H1 (cell line): ENCODE measurements around the gene RRAS2.

Experiments
- CREB1 ChIP-seq: IDR thresholded peaks from 2 replicates; pipeline ENCODE4 v1.6.1; 2012; ENCODE audit warnings: inconsistent platforms
- HDAC2 ChIP-seq, 2 experiments: fragments of 300-600 bp in 1 of 2; sonication (generic) in 1 of 2; IDR thresholded peaks; 2 replicates each; pipeline ENCODE4 v1.6.1; 2011 to 2012; ENCODE audit warnings: low read depth in 2 of 2, low read length in 2 of 2, mild to moderate bottlenecking in 2 of 2, moderate library complexity in 2 of 2, borderline replicate concordance in 1 of 2, inconsistent platforms in 1 of 2
- MAFK ChIP-seq: IDR thresholded peaks from 2 replicates; pipeline ENCODE4 v1.6.1; 2012; ENCODE audit warnings: low read depth, mild to moderate bottlenecking, improper control_type of control experiment, low read length
- POLR2A ChIP-seq, 2 experiments: IDR thresholded peaks; 1 replicate in 1 of 2; 2 replicates in 1 of 2; pipeline ENCODE4 v1.6.1; 2011; ENCODE audit warnings: low read depth in 2 of 2, low read length in 2 of 2, mild to moderate bottlenecking in 2 of 2; ENCODE audit errors: control extremely low read depth in 1 of 2
- ZNF274 ChIP-seq: IDR thresholded peaks from 2 replicates; pipeline ENCODE4 v1.7.0; 2012; ENCODE audit warnings: low read length, borderline replicate concordance; ENCODE audit errors: extremely low read depth
- TF ChIP-seq, protein P1 (sequence below), 3 experiments: IDR thresholded peaks; 1 replicate in 2 of 3; 2 replicates in 1 of 3; pipeline versions ENCODE4 v1.5.1 to v1.6.1; 2011; ENCODE audit warnings: low read length in 3 of 3, mild to moderate bottlenecking in 3 of 3, inconsistent platforms in 2 of 3, low read depth in 1 of 3, moderate library complexity in 1 of 3; ENCODE audit not compliant: insufficient read depth in 1 of 3; ENCODE audit errors: control extremely low read depth in 1 of 3

GRCh38 chr11:14371249-14371648 lies 12.3 kb upstream of the RRAS2 start:
- TF ChIP-seq MAFK (no peak), CREB1 (no peak), HDAC2 (IDR thresholded peaks at IDR 0.05; ENCODE audit: borderline replicate concordance in 1 of 2, low read depth in 2 of 2, low read length in 2 of 2) (no peak), ZNF274 (no peak), POLR2A (IDR thresholded peaks at IDR 0.05; ENCODE audit: control extremely low read depth in 1 of 2, low read depth in 2 of 2, low read length in 2 of 2) (no peak)
- TF ChIP-seq, protein P1, sequence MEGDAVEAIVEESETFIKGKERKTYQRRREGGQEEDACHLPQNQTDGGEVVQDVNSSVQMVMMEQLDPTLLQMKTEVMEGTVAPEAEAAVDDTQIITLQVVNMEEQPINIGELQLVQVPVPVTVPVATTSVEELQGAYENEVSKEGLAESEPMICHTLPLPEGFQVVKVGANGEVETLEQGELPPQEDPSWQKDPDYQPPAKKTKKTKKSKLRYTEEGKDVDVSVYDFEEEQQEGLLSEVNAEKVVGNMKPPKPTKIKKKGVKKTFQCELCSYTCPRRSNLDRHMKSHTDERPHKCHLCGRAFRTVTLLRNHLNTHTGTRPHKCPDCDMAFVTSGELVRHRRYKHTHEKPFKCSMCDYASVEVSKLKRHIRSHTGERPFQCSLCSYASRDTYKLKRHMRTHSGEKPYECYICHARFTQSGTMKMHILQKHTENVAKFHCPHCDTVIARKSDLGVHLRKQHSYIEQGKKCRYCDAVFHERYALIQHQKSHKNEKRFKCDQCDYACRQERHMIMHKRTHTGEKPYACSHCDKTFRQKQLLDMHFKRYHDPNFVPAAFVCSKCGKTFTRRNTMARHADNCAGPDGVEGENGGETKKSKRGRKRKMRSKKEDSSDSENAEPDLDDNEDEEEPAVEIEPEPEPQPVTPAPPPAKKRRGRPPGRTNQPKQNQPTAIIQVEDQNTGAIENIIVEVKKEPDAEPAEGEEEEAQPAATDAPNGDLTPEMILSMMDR (IDR thresholded peaks at IDR 0.05; ENCODE audit: control extremely low read depth in 1 of 3, insufficient read depth in 1 of 3, low read depth in 1 of 3, low read length in 3 of 3), result no peak
